ENCODE results near the gene BCAR3.

The BCAR3 gene

DNA sequence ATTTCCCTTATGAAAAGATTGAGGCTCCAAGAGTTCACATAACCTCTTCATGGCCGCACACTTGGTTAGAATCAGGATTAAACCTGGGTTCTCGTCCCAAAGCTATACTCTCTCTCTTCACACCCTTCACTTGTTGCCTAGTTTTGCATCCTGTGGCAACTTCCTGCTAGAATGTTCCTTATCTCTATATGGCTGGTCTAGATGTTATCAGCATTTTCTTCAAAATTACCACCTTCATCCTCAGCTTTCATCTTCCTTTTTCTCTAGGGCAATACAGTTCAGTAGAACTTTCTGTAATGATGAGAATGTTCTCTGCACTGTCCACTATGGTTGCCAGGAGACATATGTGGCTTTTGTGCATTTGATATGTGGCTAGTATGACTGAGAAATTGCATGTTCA lies 31.1 kb upstream of the BCAR3 start:
- no peaks in the 10 kb centered on the region for H3K36me3 ChIP-seq (ENCODE audit: insufficient read depth, low read length)
- peak; percentile 31; the same call in 2 of the 3 replicates for ATAC-seq (ENCODE audit: insufficient read depth, low read depth)
- H4K20me1 ChIP-seq (ENCODE audit: insufficient read depth, low read length) = no peaks in the 10 kb centered on the region
- no peaks in the 10 kb centered on the region for H3K27me3 ChIP-seq (ENCODE audit: insufficient read depth, low read length, poor library complexity)
- no peaks in the 10 kb centered on the region for H3K79me2 ChIP-seq (ENCODE audit: insufficient read depth, low read length)
- no peak overlapping the region for H3K4me2 ChIP-seq (ENCODE audit: insufficient read depth, low read length)
- H3K27ac ChIP-seq (ENCODE audit: low read length) = no peak overlapping the region
- peaks cover 12% of the 10 kb centered on the region for H3K4me1 ChIP-seq (ENCODE audit: insufficient read depth, low read length)
- no peak overlapping the region for H3K4me3 ChIP-seq (ENCODE audit: low read depth in 1 of 2, low read length in 2 of 2)
- DNase-seq = no peak
- H2AFZ ChIP-seq (ENCODE audit: low read depth, low read length) = no peak overlapping the region
- H3K9ac ChIP-seq (ENCODE audit: low read depth, low read length) = no peak overlapping the region
- no peaks in the 10 kb centered on the region for H3K9me3 ChIP-seq (ENCODE audit: insufficient read depth, low read length, severe bottlenecking)
- TF ChIP-seq EZH2 (IDR thresholded peaks at IDR 0.05; ENCODE audit: borderline replicate concordance, low read depth, low read length, severe bottlenecking) (no peak), CTCF (IDR thresholded peaks at IDR 0.05; ENCODE audit: borderline replicate concordance, extremely low read depth, low read length, poor library complexity, severe bottlenecking) (no peak)

DNA sequence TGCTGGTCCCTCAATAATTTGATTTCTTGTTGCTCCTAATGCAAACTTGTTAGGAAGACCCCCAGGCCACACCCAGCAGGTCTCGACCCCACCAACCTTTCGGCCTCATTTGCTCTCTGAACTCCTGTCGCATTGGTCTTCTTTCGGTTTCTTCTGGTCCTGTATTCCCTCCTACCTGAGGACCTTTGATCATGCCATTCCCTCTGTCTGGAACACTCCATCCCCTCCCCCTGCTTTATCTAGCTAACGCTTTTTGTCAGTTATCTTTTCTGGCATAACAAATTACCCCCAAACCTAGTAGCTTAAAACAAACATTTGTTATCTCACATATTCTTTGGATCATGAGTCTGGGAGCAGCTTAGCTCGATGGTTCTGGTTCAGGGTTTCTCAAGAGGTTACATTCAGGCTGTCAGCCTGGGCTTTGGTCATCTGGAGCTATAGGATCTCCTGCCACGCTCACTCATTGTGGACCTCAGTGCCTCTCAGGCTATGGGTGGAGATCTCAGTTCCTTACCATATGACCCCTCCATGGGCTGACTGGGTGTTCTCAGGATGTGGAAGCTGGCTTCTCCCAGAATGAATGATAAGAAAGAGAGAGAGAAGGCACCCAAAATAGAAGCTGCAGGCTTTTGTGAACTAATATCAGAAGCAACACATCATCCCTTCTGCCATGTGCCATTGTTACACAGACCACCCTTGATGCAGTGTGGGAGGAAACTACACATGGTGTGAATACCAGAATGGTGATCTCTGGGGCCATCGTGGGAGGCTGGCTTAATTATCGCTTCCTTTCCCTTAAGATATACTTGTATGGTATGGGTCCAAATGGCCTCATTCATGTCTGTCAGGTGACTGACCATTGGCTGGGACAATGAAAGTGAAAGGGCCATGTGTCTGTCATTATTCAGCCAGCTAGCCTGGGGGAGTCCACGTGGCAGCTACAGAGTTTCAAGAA lies 29.1 kb upstream of the BCAR3 start:
- Histone ChIP-seq H3K4me3 (ENCODE audit: low read depth in 1 of 2, low read length in 2 of 2) (no peak overlapping the region), H3K36me3 (ENCODE audit: insufficient read depth, low read length) (no peaks in the 10 kb centered on the region), H3K9ac (ENCODE audit: low read depth, low read length) (no peak overlapping the region), H3K27ac (ENCODE audit: low read length) (no peak overlapping the region), H3K79me2 (ENCODE audit: insufficient read depth, low read length) (no peaks in the 10 kb centered on the region), H4K20me1 (ENCODE audit: insufficient read depth, low read length) (no peaks in the 10 kb centered on the region), H3K4me1 (ENCODE audit: insufficient read depth, low read length) (peaks cover 12% of the 10 kb centered on the region), H3K27me3 (ENCODE audit: insufficient read depth, low read length, poor library complexity) (no peaks in the 10 kb centered on the region), H3K9me3 (ENCODE audit: insufficient read depth, low read length, severe bottlenecking) (no peaks in the 10 kb centered on the region), H2AFZ (ENCODE audit: low read depth, low read length) (no peak overlapping the region), H3K4me2 (ENCODE audit: insufficient read depth, low read length) (no peak overlapping the region)
- TF ChIP-seq CTCF (IDR thresholded peaks at IDR 0.05; ENCODE audit: borderline replicate concordance, extremely low read depth, low read length, poor library complexity, severe bottlenecking) (no peak), EZH2 (IDR thresholded peaks at IDR 0.05; ENCODE audit: borderline replicate concordance, low read depth, low read length, severe bottlenecking) (no peak)
- no peak for ATAC-seq (ENCODE audit: insufficient read depth, low read depth)
- DNase-seq = no peak

GRCh38 chr1:93708734-93709481 lies 27.3 kb upstream of the BCAR3 start:
- no peak overlapping the region for H3K27ac ChIP-seq (ENCODE audit: low read length)
- no peaks in the 10 kb centered on the region for H4K20me1 ChIP-seq (ENCODE audit: insufficient read depth, low read length)
- no peak for TF ChIP-seq CTCF (IDR thresholded peaks at IDR 0.05; ENCODE audit: borderline replicate concordance, extremely low read depth, low read length, poor library complexity, severe bottlenecking)
- TF ChIP-seq EZH2 (IDR thresholded peaks at IDR 0.05; ENCODE audit: borderline replicate concordance, low read depth, low read length, severe bottlenecking) = no peak
- H3K79me2 ChIP-seq (ENCODE audit: insufficient read depth, low read length) = no peaks in the 10 kb centered on the region
- H3K36me3 ChIP-seq (ENCODE audit: insufficient read depth, low read length) = no peaks in the 10 kb centered on the region
- no peaks in the 10 kb centered on the region for H3K9me3 ChIP-seq (ENCODE audit: insufficient read depth, low read length, severe bottlenecking)
- H3K9ac ChIP-seq (ENCODE audit: low read depth, low read length) = no peak overlapping the region
- peaks cover 12% of the 10 kb centered on the region for H3K4me1 ChIP-seq (ENCODE audit: insufficient read depth, low read length)
- peak; percentile 86 for ATAC-seq (ENCODE audit: insufficient read depth, low read depth)
- H3K4me3 ChIP-seq (ENCODE audit: low read depth in 1 of 2, low read length in 2 of 2) = no peak overlapping the region
- H3K4me2 ChIP-seq (ENCODE audit: insufficient read depth, low read length) = no peak overlapping the region
- H2AFZ ChIP-seq (ENCODE audit: low read depth, low read length) = no peak overlapping the region
- DNase-seq = peak; percentile 47
- no peaks in the 10 kb centered on the region for H3K27me3 ChIP-seq (ENCODE audit: insufficient read depth, low read length, poor library complexity)
